Fibroblast of lung (primary cell): ENCODE measurements around the gene BMPR1B.

Experiments used
- CTCF ChIP-seq, 2 donors: IDR thresholded peaks in 1 of 2; conservative IDR thresholded peaks in 1 of 2; 1 replicate in 1 of 2; 2 replicates in 1 of 2; pipeline ENCODE4 v1.5.1; 2011 to 2012; ENCODE audit warnings: low read length in 2 of 2, control low read depth in 1 of 2, inconsistent platforms in 1 of 2, low read depth in 1 of 2, mild to moderate bottlenecking in 1 of 2
- EZH2 ChIP-seq: IDR thresholded peaks from 2 replicates; pipeline ENCODE4 v1.5.1; 2012; ENCODE audit warnings: low read length, control low read depth, mild to moderate bottlenecking; ENCODE audit errors: missing control alignments

GRCh38 chr4:94927696-94928095 is 169.9 kb downstream of the BMPR1B start:
- TF ChIP-seq CTCF (conservative IDR thresholded peaks at IDR 0.05 in 1 of 2, IDR thresholded peaks at IDR 0.05 in 1 of 2; ENCODE audit: low read depth in 1 of 2, low read length in 2 of 2): no peak
- TF ChIP-seq EZH2: no peak
